Measurements from ENCODE around the gene FBP1.

Gene FBP1

GRCh38 chr9:94624629-94625028, 14.7 kb downstream of the FBP1 start:
- Histone ChIP-seq H3K36me3 (replicated peaks) (no peaks in the 10 kb centered on the region), H3K27ac (no peak overlapping the region), H3K4me3 (ENCODE audit: low read depth, low read length) (no peak overlapping the region), H3K27me3 (replicated peaks) (no peaks in the 10 kb centered on the region)
- in situ Hi-C loops (cut with HindIII; ENCODE audit: low pct_ligation_motif_present, low sequenced_read_pairs), result no loop called here
- DNase-seq, result no peak
- TF ChIP-seq, protein P1, sequence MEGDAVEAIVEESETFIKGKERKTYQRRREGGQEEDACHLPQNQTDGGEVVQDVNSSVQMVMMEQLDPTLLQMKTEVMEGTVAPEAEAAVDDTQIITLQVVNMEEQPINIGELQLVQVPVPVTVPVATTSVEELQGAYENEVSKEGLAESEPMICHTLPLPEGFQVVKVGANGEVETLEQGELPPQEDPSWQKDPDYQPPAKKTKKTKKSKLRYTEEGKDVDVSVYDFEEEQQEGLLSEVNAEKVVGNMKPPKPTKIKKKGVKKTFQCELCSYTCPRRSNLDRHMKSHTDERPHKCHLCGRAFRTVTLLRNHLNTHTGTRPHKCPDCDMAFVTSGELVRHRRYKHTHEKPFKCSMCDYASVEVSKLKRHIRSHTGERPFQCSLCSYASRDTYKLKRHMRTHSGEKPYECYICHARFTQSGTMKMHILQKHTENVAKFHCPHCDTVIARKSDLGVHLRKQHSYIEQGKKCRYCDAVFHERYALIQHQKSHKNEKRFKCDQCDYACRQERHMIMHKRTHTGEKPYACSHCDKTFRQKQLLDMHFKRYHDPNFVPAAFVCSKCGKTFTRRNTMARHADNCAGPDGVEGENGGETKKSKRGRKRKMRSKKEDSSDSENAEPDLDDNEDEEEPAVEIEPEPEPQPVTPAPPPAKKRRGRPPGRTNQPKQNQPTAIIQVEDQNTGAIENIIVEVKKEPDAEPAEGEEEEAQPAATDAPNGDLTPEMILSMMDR (IDR thresholded peaks at IDR 0.05; ENCODE audit: low read depth, low read length, missing control alignments), result no peak

DNA sequence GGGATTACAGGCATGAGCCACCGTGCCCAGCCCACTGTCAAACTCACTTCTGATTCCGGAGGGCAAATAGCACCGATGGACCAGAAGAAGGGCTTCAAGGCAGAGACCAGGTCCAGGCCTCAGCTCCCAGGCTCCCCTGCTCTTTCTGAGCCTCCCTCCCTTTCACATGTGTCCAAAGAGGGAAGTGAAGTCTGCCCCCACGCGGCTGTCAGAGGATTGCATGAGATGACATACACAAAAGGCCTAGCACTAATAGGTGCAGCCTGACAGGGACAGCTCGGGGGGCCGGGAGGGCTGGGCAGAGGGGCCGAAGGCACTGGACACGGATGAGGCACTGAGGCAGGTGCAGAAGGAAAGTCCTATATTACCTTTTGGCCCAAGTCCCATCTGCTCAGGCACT, 16.1 kb downstream of the FBP1 start:
- H3K36me3 ChIP-seq (replicated peaks), result no peaks in the 10 kb centered on the region
- no peak for DNase-seq
- no peak overlapping the region for H3K27ac ChIP-seq
- H3K27me3 ChIP-seq (replicated peaks), result no peaks in the 10 kb centered on the region
- H3K4me3 ChIP-seq (ENCODE audit: low read depth, low read length), result no peak overlapping the region
- in situ Hi-C loops (cut with HindIII; ENCODE audit: low pct_ligation_motif_present, low sequenced_read_pairs), result no loop called here
- TF ChIP-seq, protein P1 (IDR thresholded peaks at IDR 0.05; ENCODE audit: low read depth, low read length, missing control alignments), result peak; percentile 58

GRCh38 chr9:94622087-94622800, 17.1 kb downstream of the FBP1 start:
- TF ChIP-seq, protein P1 (IDR thresholded peaks at IDR 0.05; ENCODE audit: low read depth, low read length, missing control alignments), result no peak
- in situ Hi-C loops (cut with HindIII; ENCODE audit: low pct_ligation_motif_present, low sequenced_read_pairs), result no loop called here
- no peaks in the 10 kb centered on the region for H3K27me3 ChIP-seq (replicated peaks)
- H3K36me3 ChIP-seq (replicated peaks), result no peaks in the 10 kb centered on the region
- H3K27ac ChIP-seq, result no peak overlapping the region
- no peak for DNase-seq
- H3K4me3 ChIP-seq (ENCODE audit: low read depth, low read length), result no peak overlapping the region

DNA sequence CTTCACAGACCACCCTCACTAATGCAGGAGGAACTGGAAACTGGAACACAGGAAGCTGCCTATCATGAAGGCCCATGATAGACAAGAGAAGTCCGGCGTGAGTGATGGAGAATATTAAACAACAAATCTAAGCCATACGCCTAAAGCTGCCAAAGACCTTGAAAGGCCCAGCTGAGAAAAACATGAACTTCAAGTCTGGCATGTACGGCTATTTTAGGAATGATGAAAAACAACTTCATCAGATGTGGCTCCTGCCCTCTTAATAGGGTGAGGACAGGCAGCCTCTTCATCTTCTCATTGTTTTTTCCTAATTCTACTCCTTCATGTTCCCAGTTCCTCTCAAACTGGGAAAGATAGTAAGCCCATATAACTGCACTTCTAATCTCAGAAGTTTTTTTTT, 20.3 kb downstream of the FBP1 start:
- Histone ChIP-seq H3K36me3 (replicated peaks) (no peaks in the 10 kb centered on the region), H3K27me3 (replicated peaks) (no peaks in the 10 kb centered on the region), H3K27ac (no peak overlapping the region), H3K4me3 (ENCODE audit: low read depth, low read length) (no peak overlapping the region)
- TF ChIP-seq, protein P1 (IDR thresholded peaks at IDR 0.05; ENCODE audit: low read depth, low read length, missing control alignments), result no peak
- in situ Hi-C loops (cut with HindIII; ENCODE audit: low pct_ligation_motif_present, low sequenced_read_pairs), result no loop called here
- DNase-seq, result no peak

DNA sequence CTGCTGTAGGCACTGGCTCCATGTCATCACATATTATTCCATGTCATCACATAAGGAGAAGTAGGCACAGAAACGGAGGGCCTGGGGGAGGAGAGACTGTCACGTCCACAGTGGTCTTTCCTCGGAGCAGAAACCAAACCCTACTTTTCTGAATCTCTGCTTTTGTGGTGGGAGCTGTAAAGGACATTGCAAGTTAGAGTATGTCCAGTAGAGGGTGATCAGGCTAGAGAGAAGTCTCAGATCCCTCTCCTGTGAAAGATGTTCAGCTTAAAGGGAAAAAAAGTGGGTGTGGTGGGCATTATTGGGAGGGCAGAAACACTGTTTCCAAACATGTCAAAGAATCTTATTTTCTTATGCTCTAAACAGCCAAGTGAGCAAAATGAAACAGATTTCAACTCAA, 26.3 kb downstream of the FBP1 start:
- Histone ChIP-seq H3K36me3 (replicated peaks) (no peaks in the 10 kb centered on the region), H3K27ac (no peak overlapping the region), H3K4me3 (ENCODE audit: low read depth, low read length) (no peak overlapping the region), H3K27me3 (replicated peaks) (no peaks in the 10 kb centered on the region)
- DNase-seq, result no peak
- TF ChIP-seq, protein P1 (IDR thresholded peaks at IDR 0.05; ENCODE audit: low read depth, low read length, missing control alignments), result peak; percentile 31
- in situ Hi-C loops (cut with HindIII; ENCODE audit: low pct_ligation_motif_present, low sequenced_read_pairs), result no loop called here

- Histone ChIP-seq H3K27ac (no peak overlapping the region), H3K4me3 (ENCODE audit: low read depth, low read length) (no peak overlapping the region), H3K36me3 (replicated peaks) (no peaks in the 10 kb centered on the region), H3K27me3 (replicated peaks) (no peaks in the 10 kb centered on the region)
- in situ Hi-C loops (cut with HindIII; ENCODE audit: low pct_ligation_motif_present, low sequenced_read_pairs), result no loop called here
- TF ChIP-seq, protein P1 (IDR thresholded peaks at IDR 0.05; ENCODE audit: low read depth, low read length, missing control alignments), result no peak
- no peak for DNase-seq
Observed at GRCh38 chr9:94612071-94612470, 27.2 kb downstream of the FBP1 start.

All from brain microvascular endothelial cell (primary cell).